ENCODE data around the gene PINK1.

The PINK1 gene

GRCh38 chr1:20626098-20626427, 7.2 kb upstream of the PINK1 start:
- in situ Hi-C loops (cut with MboI; ENCODE audit: low pct_unique_long_range_greater_than_20kb, low sequenced_read_pairs, unreplicated experiment): loop anchor here (25.0 kb wide), 1 partner anchor 89 kb away; no protein-coding TSS in a partner anchor
- no peak for DNase-seq (ENCODE audit: low spot score)
- TF ChIP-seq CTCF (IDR thresholded peaks at IDR 0.05; ENCODE audit: extremely low read depth, insufficient read depth, missing control alignments): no peak

GRCh38 chr1:20626524-20626923, 6.7 kb upstream of the PINK1 start:
- TF ChIP-seq CTCF (IDR thresholded peaks at IDR 0.05; ENCODE audit: extremely low read depth, insufficient read depth, missing control alignments): no peak
- in situ Hi-C loops (cut with MboI; ENCODE audit: low pct_unique_long_range_greater_than_20kb, low sequenced_read_pairs, unreplicated experiment): loop anchor here (25.0 kb wide), 1 partner anchor 89 kb away; no protein-coding TSS in a partner anchor
- DNase-seq (ENCODE audit: low spot score): no peak

DNA sequence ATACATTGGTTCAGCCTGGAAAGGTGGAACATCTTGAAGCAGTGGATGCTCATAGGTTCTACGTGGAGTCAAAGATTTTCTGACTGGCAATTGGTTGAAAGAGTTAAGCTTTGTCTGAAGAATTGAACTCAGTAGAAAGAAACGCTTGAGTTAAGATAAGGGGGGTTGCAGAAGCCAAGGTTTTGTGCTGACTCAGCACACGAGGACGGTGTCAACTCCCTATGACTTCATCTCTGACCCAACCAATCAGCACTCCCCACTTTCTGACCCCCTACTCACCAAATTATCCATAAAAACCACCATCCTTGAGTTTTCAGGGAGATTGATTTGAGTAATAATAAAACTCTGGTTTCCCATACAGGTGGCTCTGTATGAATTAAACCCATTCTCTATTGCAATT, 2.5 kb upstream of the PINK1 start:
- in situ Hi-C loops (cut with MboI; ENCODE audit: low pct_unique_long_range_greater_than_20kb, low sequenced_read_pairs, unreplicated experiment): loop anchor here (25.0 kb wide), 1 partner anchor 93 kb away; no protein-coding TSS in a partner anchor
- TF ChIP-seq CTCF (IDR thresholded peaks at IDR 0.05; ENCODE audit: extremely low read depth, insufficient read depth, missing control alignments): no peak
- DNase-seq (ENCODE audit: low spot score): no peak

- in situ Hi-C loops (cut with MboI; ENCODE audit: low pct_unique_long_range_greater_than_20kb, low sequenced_read_pairs, unreplicated experiment): loop anchor here (25.0 kb wide), 1 partner anchor 95 kb away; no protein-coding TSS in a partner anchor
- DNase-seq (ENCODE audit: low spot score): no peak
- TF ChIP-seq CTCF (IDR thresholded peaks at IDR 0.05; ENCODE audit: extremely low read depth, insufficient read depth, missing control alignments): no peak
Measured at GRCh38 chr1:20632386-20632785, 872 bp upstream of the PINK1 start.

- TF ChIP-seq CTCF (IDR thresholded peaks at IDR 0.05; ENCODE audit: extremely low read depth, insufficient read depth, missing control alignments): no peak
- in situ Hi-C loops (cut with MboI; ENCODE audit: low pct_unique_long_range_greater_than_20kb, low sequenced_read_pairs, unreplicated experiment): loop anchor here (25.0 kb wide), 1 partner anchor 97 kb away; no protein-coding TSS in a partner anchor
- no peak for DNase-seq (ENCODE audit: low spot score)
Measured at GRCh38 chr1:20634065-20634593, 871 bp downstream of the PINK1 start.

- in situ Hi-C loops (cut with MboI; ENCODE audit: low pct_unique_long_range_greater_than_20kb, low sequenced_read_pairs, unreplicated experiment): loop anchor here (25.0 kb wide), 1 partner anchor 97 kb away; no protein-coding TSS in a partner anchor
Measured at GRCh38 chr1:20634594-20635084, 1.4 kb downstream of the PINK1 start.

More at GRCh38 chr1:20634594-20635084, 1.4 kb downstream of the PINK1 start:
- no peak for TF ChIP-seq CTCF (IDR thresholded peaks at IDR 0.05; ENCODE audit: extremely low read depth, insufficient read depth, missing control alignments)
- no peak for DNase-seq (ENCODE audit: low spot score)
